GM12878 (cell line): ENCODE measurements around the gene AMBP.

Experiments used
- CEBPB ChIP-seq, 2 experiments: fragments of 150-350 bp in 1 of 2; IDR thresholded peaks; 2 replicates each; pipeline ENCODE4 v1.6.1; 2012 to 2014; ENCODE audit warnings: low read depth in 2 of 2, low read length in 2 of 2, borderline replicate concordance in 1 of 2, inconsistent platforms in 1 of 2
- EP300 ChIP-seq, 2 experiments: fragments of 150-350 bp in 1 of 2; IDR thresholded peaks; 2 replicates each; pipeline ENCODE4 v1.6.1; 2011 to 2012; ENCODE audit warnings: low read depth in 2 of 2, low read length in 2 of 2, borderline replicate concordance in 1 of 2, improper control_type of control experiment in 1 of 2, inconsistent platforms in 1 of 2; ENCODE audit not compliant: control insufficient read depth in 1 of 2
- GABPA ChIP-seq: IDR thresholded peaks from 2 replicates; pipeline ENCODE4 v1.6.1; 2014; ENCODE audit warnings: antibody characterized with exemption, low read depth, mild to moderate bottlenecking, inconsistent platforms
- HDAC2 ChIP-seq: fragments of 200-600 bp; sonication (generic); IDR thresholded peaks from 2 replicates; pipeline ENCODE4 v1.6.1; 2017
- RAD21 ChIP-seq: IDR thresholded peaks from 2 replicates; pipeline ENCODE4 v1.6.1; 2011; ENCODE audit warnings: mild to moderate bottlenecking, low read depth, low read length, moderate library complexity; ENCODE audit not compliant: insufficient read depth
- RBBP5 ChIP-seq: fragments of 200-600 bp; sonication (generic); conservative IDR thresholded peaks from 2 replicates; pipeline ENCODE4 v1.6.1; 2016
- SIX5 ChIP-seq: IDR thresholded peaks from 2 replicates; pipeline ENCODE4 v1.6.1; 2011; ENCODE audit warnings: mild to moderate bottlenecking, low read depth, low read length, moderate library complexity; ENCODE audit not compliant: severe bottlenecking
- SMAD1 ChIP-seq: fragments of 450-650 bp; IDR thresholded peaks from 2 replicates; pipeline ENCODE4 v1.6.1; 2018; ENCODE audit warnings: mild to moderate bottlenecking, low read depth; ENCODE audit not compliant: partially characterized antibody
- SMAD5 ChIP-seq: IDR thresholded peaks from 2 replicates; pipeline ENCODE4 v1.6.1; 2016; ENCODE audit warnings: antibody characterized with exemption, low read depth
- SP1 ChIP-seq: IDR thresholded peaks from one replicate; pipeline ENCODE4 v1.6.1; 2011; ENCODE audit warnings: low read depth, low read length
- TF ChIP-seq, protein P1 (sequence below), 3 experiments: IDR thresholded peaks in 2 of 3; conservative IDR thresholded peaks in 1 of 3; 2 replicates each; pipeline ENCODE4 v1.5.1; 2011; ENCODE audit warnings: low read depth in 3 of 3, low read length in 3 of 3, mild to moderate bottlenecking in 3 of 3, control low read depth in 2 of 3, moderate library complexity in 2 of 3, inconsistent platforms in 1 of 3, mixed read lengths in 1 of 3; ENCODE audit not compliant: control insufficient read depth in 2 of 3, insufficient read depth in 1 of 3; ENCODE audit errors: extremely low read depth in 1 of 3

DNA sequence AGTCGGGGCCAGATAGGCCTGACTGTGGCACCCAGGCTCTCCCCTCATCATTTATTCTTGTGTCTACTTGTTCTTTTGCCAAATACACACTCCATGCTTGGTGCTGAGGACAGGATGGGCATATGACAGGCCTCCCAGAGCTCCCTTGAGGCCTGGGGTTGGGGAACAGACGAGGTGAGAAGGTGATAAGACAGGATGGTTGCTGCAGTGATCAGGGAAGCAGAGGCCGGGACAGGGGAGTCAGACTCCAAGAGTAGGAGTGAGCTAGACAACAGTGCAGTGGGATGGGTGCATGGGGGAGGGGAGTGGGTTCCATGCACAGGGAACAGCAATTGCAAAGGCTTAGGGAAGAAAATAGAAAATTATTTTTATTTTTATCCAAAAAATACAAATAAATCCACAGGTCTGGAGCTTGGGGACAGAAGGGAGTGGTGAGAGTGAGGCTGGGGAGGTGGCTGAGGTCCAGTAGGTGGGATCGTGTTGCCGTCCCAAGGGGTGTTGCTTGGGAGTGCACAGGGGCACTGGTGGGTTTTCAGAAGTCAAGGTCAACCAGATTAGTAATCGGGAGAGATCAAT is 3.4 kb upstream of the AMBP start:
- TF ChIP-seq, protein P1, sequence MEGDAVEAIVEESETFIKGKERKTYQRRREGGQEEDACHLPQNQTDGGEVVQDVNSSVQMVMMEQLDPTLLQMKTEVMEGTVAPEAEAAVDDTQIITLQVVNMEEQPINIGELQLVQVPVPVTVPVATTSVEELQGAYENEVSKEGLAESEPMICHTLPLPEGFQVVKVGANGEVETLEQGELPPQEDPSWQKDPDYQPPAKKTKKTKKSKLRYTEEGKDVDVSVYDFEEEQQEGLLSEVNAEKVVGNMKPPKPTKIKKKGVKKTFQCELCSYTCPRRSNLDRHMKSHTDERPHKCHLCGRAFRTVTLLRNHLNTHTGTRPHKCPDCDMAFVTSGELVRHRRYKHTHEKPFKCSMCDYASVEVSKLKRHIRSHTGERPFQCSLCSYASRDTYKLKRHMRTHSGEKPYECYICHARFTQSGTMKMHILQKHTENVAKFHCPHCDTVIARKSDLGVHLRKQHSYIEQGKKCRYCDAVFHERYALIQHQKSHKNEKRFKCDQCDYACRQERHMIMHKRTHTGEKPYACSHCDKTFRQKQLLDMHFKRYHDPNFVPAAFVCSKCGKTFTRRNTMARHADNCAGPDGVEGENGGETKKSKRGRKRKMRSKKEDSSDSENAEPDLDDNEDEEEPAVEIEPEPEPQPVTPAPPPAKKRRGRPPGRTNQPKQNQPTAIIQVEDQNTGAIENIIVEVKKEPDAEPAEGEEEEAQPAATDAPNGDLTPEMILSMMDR (IDR thresholded peaks at IDR 0.05 in 2 of 3, conservative IDR thresholded peaks at IDR 0.05 in 1 of 3; ENCODE audit: control insufficient read depth in 2 of 3, extremely low read depth in 1 of 3, insufficient read depth in 1 of 3, low read depth in 3 of 3, low read length in 3 of 3): no peak
- TF ChIP-seq CEBPB (IDR thresholded peaks at IDR 0.05; ENCODE audit: borderline replicate concordance in 1 of 2, low read depth in 2 of 2, low read length in 2 of 2): no peak
- no peak for TF ChIP-seq SIX5
- no peak for TF ChIP-seq EP300 (IDR thresholded peaks at IDR 0.05; ENCODE audit: borderline replicate concordance in 1 of 2, control insufficient read depth in 1 of 2, low read depth in 2 of 2, low read length in 2 of 2)
- no peak for TF ChIP-seq GABPA
- TF ChIP-seq SP1: no peak
- no peak for TF ChIP-seq RAD21
- TF ChIP-seq HDAC2: no peak
- TF ChIP-seq RBBP5: no peak
- no peak for TF ChIP-seq SMAD1
- TF ChIP-seq SMAD5: no peak
